H1 (cell line): ENCODE results near the gene ARMS2. TPM values are rescaled to one million over a fixed set of nuclear protein-coding genes. Genes with fewer than 3 reads are reported as not detected.

Source experiments
- CTCF ChIA-PET: fragments of 300-600 bp; sonication (Branson Sonifier 250); formaldehyde crosslinking; loops from one replicate; lab custom pipeline; 2021; ENCODE audit not compliant: partially characterized antibody; lab: Charles Lee
- POLR2A ChIA-PET: fragments of 300-600 bp; sonication (Branson Sonifier 250); formaldehyde crosslinking; loops from one replicate; lab custom pipeline; 2021; ENCODE audit warnings: inconsistent platforms; ENCODE audit not compliant: partially characterized antibody; lab: Charles Lee
- DNase-seq, 2 experiments: peaks; one replicate each; pipeline versions ENCODE4 v3.0.0 to v3.0.0-alpha.2; 2010 to 2022; ENCODE audit warnings: low spot score in 2 of 2, low read depth in 1 of 2, mixed read lengths in 1 of 2
- FAIRE-seq: peaks from 2 replicates; lab custom pipeline; 2011; peaks lifted over from hg19 to GRCh38; lab: Jason Lieb, UNC
- H2AFZ ChIP-seq: 2 replicates; pipeline ENCODE4 v1.8.1; 2012; ENCODE audit warnings: low read length, inconsistent platforms
- H2AK5ac ChIP-seq: 2 replicates; pipeline ENCODE4 v1.6.1; 2013; ENCODE audit warnings: low read depth, low read length
- H2BK120ac ChIP-seq: replicated peaks from 2 replicates; pipeline ENCODE3; 2013; ENCODE audit warnings: low read depth, low read length, inconsistent platforms
- H2BK12ac ChIP-seq: 2 replicates; pipeline ENCODE4 v1.6.1; 2013; ENCODE audit warnings: low read depth, low read length
- H2BK15ac ChIP-seq: 2 replicates; pipeline ENCODE4 v1.6.1; 2013; ENCODE audit warnings: low read length
- H2BK20ac ChIP-seq: 2 replicates; pipeline ENCODE4 v1.6.1; 2013; ENCODE audit warnings: low read length
- H2BK5ac ChIP-seq: 2 replicates; pipeline ENCODE4 v1.6.1; 2013; ENCODE audit warnings: low read depth, low read length
- H3K14ac ChIP-seq: 2 replicates; pipeline ENCODE4 v1.6.1; 2013; ENCODE audit warnings: inconsistent platforms; ENCODE audit not compliant: insufficient read length
- H3K18ac ChIP-seq: 2 replicates; pipeline ENCODE4 v1.6.1; 2013; ENCODE audit warnings: low read length; ENCODE audit errors: extremely low read depth
- H3K23ac ChIP-seq: 2 replicates; pipeline ENCODE4 v1.6.1; 2013; ENCODE audit warnings: inconsistent platforms; ENCODE audit not compliant: insufficient read length
- H3K23me2 ChIP-seq: 2 replicates; pipeline ENCODE4 v1.6.1; 2013; ENCODE audit warnings: low read depth, low read length
- H3K27ac ChIP-seq: 2 replicates; pipeline ENCODE4 v1.6.1; 2011; ENCODE audit warnings: low read depth, low read length, inconsistent platforms
- H3K27me3 ChIP-seq, 4 experiments: replicated peaks in 1 of 4; 1 replicate in 1 of 4; 2 replicates in 3 of 4; pipeline versions ENCODE4 v1.6.1 to v1.8.1; 2011 to 2013; ENCODE audit warnings: low read length in 3 of 4, mild to moderate bottlenecking in 3 of 4, inconsistent platforms in 2 of 4, mixed read lengths in 2 of 4, moderate library complexity in 1 of 4; ENCODE audit not compliant: control insufficient read depth in 3 of 4, insufficient read depth in 3 of 4; ENCODE audit errors: extremely low read depth in 1 of 4
- H3K36me3 ChIP-seq, 4 experiments: 2 replicates each; pipeline versions ENCODE4 v1.6.1 to v1.8.1; 2011 to 2013; ENCODE audit warnings: mild to moderate bottlenecking in 4 of 4, low read length in 3 of 4, moderate library complexity in 2 of 4, control low read depth in 1 of 4, inconsistent platforms in 1 of 4; ENCODE audit not compliant: insufficient read depth in 4 of 4, control insufficient read depth in 2 of 4
- H3K4ac ChIP-seq: replicated peaks from 2 replicates; pipeline ENCODE3; 2013; ENCODE audit warnings: low read length, low read depth, mixed read lengths, inconsistent platforms; ENCODE audit not compliant: insufficient read length
- H3K4me1 ChIP-seq, 4 experiments: replicated peaks in 1 of 4; 1 replicate in 1 of 4; 2 replicates in 3 of 4; pipeline versions ENCODE4 v1.6.1 to v1.8.1; 2011 to 2013; ENCODE audit warnings: low read length in 3 of 4, inconsistent platforms in 2 of 4, mixed read lengths in 1 of 4; ENCODE audit not compliant: insufficient read depth in 4 of 4, control insufficient read depth in 3 of 4
- H3K4me2 ChIP-seq, 2 experiments: 2 replicates each; pipeline versions ENCODE4 v1.6.1 to v1.8.1; 2011 to 2013; ENCODE audit warnings: low read depth in 2 of 2, low read length in 2 of 2, control low read depth in 1 of 2, inconsistent platforms in 1 of 2, mild to moderate bottlenecking in 1 of 2; ENCODE audit not compliant: insufficient read depth in 1 of 2
- H3K4me3 ChIP-seq, 4 experiments: fragments of 200-600, 300-600 bp in 1 of 4; sonication (generic), shearing (Covaris generic), sonication (Bioruptor Twin) in 1 of 4; 2 replicates each; pipeline versions ENCODE4 v1.5.1 to v1.8.1; 2011 to 2016; ENCODE audit warnings: low read length in 4 of 4, low read depth in 3 of 4, control low read depth in 2 of 4, inconsistent platforms in 2 of 4, mild to moderate bottlenecking in 2 of 4, mixed read lengths in 1 of 4, moderate library complexity in 1 of 4; ENCODE audit not compliant: insufficient read depth in 2 of 4; ENCODE audit errors: extremely low read depth in 1 of 4
- H3K56ac ChIP-seq: replicated peaks from 2 replicates; pipeline ENCODE3; 2013; ENCODE audit warnings: low read depth, mild to moderate bottlenecking, mixed read lengths, low read length, inconsistent platforms; ENCODE audit not compliant: insufficient read length
- H3K79me1 ChIP-seq: 2 replicates; pipeline ENCODE4 v1.6.1; 2013; ENCODE audit warnings: low read depth, low read length, control low read depth
- H3K79me2 ChIP-seq, 2 experiments: 2 replicates each; pipeline versions ENCODE4 v1.6.1 to v1.8.1; 2012 to 2013; ENCODE audit warnings: low read length in 2 of 2, mild to moderate bottlenecking in 2 of 2, inconsistent platforms in 1 of 2; ENCODE audit not compliant: insufficient read depth in 2 of 2, control insufficient read depth in 1 of 2
- H3K9ac ChIP-seq, 4 experiments: replicated peaks in 1 of 4; 1 replicate in 1 of 4; 2 replicates in 3 of 4; pipeline versions ENCODE4 v1.6.1 to v1.8.1; 2011 to 2013; ENCODE audit warnings: low read depth in 3 of 4, low read length in 3 of 4, control low read depth in 2 of 4, mild to moderate bottlenecking in 2 of 4, moderate library complexity in 2 of 4, inconsistent platforms in 1 of 4; ENCODE audit errors: extremely low read depth in 1 of 4
- H3K9me3 ChIP-seq, 2 experiments: 2 replicates each; pipeline versions ENCODE4 v1.6.1 to v1.8.1; 2012 to 2013; ENCODE audit warnings: mild to moderate bottlenecking in 2 of 2, moderate library complexity in 2 of 2, control low read depth in 1 of 2, inconsistent platforms in 1 of 2, low read depth in 1 of 2, low read length in 1 of 2, mixed read lengths in 1 of 2; ENCODE audit not compliant: insufficient read depth in 2 of 2
- H4K20me1 ChIP-seq, 2 experiments: replicated peaks in 1 of 2; 2 replicates each; pipeline versions ENCODE3 to v1.8.1; 2011 to 2013; ENCODE audit warnings: inconsistent platforms in 2 of 2, low read length in 2 of 2, mild to moderate bottlenecking in 1 of 2; ENCODE audit not compliant: insufficient read depth in 2 of 2, control insufficient read depth in 1 of 2
- H4K5ac ChIP-seq: 2 replicates; pipeline ENCODE4 v1.6.1; 2013; ENCODE audit warnings: low read length, low read depth, mixed read lengths, inconsistent platforms; ENCODE audit not compliant: insufficient read length
- H4K8ac ChIP-seq: 2 replicates; pipeline ENCODE4 v1.8.0; 2013; ENCODE audit warnings: mild to moderate bottlenecking, moderate library complexity, low read length, inconsistent platforms; ENCODE audit not compliant: insufficient read depth; ENCODE audit errors: extremely low read depth
- H4K91ac ChIP-seq: replicated peaks from 2 replicates; pipeline ENCODE3; 2013; ENCODE audit warnings: low read length, mixed read lengths, inconsistent platforms; ENCODE audit not compliant: insufficient read length
- CBX8 ChIP-seq: fragments of 300-800, 300-1000 bp; sonication (generic); IDR thresholded peaks from 2 replicates; pipeline ENCODE4 v1.7.1; 2016; ENCODE audit warnings: low read depth, low read length, borderline replicate concordance
- CHD2 ChIP-seq: IDR thresholded peaks from 2 replicates; pipeline ENCODE4 v1.6.1; 2012; ENCODE audit warnings: low read length, improper control_type of control experiment
- EP300 ChIP-seq, 2 experiments: IDR thresholded peaks; 1 replicate in 1 of 2; 2 replicates in 1 of 2; pipeline ENCODE4 v1.6.1; 2011 to 2012; ENCODE audit warnings: low read depth in 2 of 2, low read length in 2 of 2, mild to moderate bottlenecking in 2 of 2, borderline replicate concordance in 1 of 2, inconsistent platforms in 1 of 2, moderate library complexity in 1 of 2
- JUND ChIP-seq: IDR thresholded peaks from 2 replicates; pipeline ENCODE4 v1.6.1; 2011; ENCODE audit warnings: mild to moderate bottlenecking, improper control_type of control experiment, low read length
- MAFK ChIP-seq: IDR thresholded peaks from 2 replicates; pipeline ENCODE4 v1.6.1; 2012; ENCODE audit warnings: low read depth, mild to moderate bottlenecking, improper control_type of control experiment, low read length
- POLR2AphosphoS5 ChIP-seq: IDR thresholded peaks from 2 replicates; pipeline ENCODE4 v1.6.1; 2011; ENCODE audit warnings: low read depth, low read length
- RBBP5 ChIP-seq: IDR thresholded peaks from 2 replicates; pipeline ENCODE4 v1.7.1; 2012; ENCODE audit warnings: low read depth, mild to moderate bottlenecking, inconsistent platforms, low read length, moderate library complexity, borderline replicate concordance
- RFX5 ChIP-seq: IDR thresholded peaks from 2 replicates; pipeline ENCODE4 v1.6.1; 2011; ENCODE audit warnings: low read depth, low read length, improper control_type of control experiment, borderline replicate concordance
- SAP30 ChIP-seq: fragments of 300-600 bp; sonication (generic); IDR thresholded peaks from 2 replicates; pipeline ENCODE4 v1.7.1; 2012; ENCODE audit warnings: low read length, moderate library complexity, mild to moderate bottlenecking, inconsistent platforms; ENCODE audit not compliant: insufficient read depth, insufficient replicate concordance
- SP2 ChIP-seq: IDR thresholded peaks from 2 replicates; pipeline ENCODE4 v1.6.1; 2012; ENCODE audit warnings: mild to moderate bottlenecking, low read length, inconsistent platforms
- USF2 ChIP-seq: IDR thresholded peaks from 2 replicates; pipeline ENCODE4 v1.6.1; 2011; ENCODE audit warnings: low read length, improper control_type of control experiment
- WGBS, 2 experiments: shearing (Covaris generic) in 1 of 2; methylation state at CpG; one replicate each; pipeline versions ENCODE4 v1.1.6 to v1.1.7; 2013 to 2015; ENCODE audit warnings: low lambda C conversion rate in 2 of 2, mixed read lengths in 2 of 2, inconsistent platforms in 1 of 2, low coverage in 1 of 2, missing lambda C conversion rate in 1 of 2; ENCODE audit not compliant: insufficient replicate concordance in 2 of 2, insufficient coverage in 1 of 2, insufficient read length in 1 of 2; ENCODE audit errors: extremely low coverage in 1 of 2, missing lambda C conversion rate in 1 of 2; 5-methylcytosine and 5-hydroxymethylcytosine counted together
- polyA plus RNA-seq, 7 experiments: library from polyadenylated mRNA; depleted of rRNA in 3 of 7; stranded (reverse) in 5 of 7; unstranded in 2 of 7; fragments of >200 nt in 5 of 7; fragments of 200-250 nt in 2 of 7; gene quantifications; 1 replicate in 5 of 7; 2 replicates in 1 of 7; 4 replicates in 1 of 7; pipeline versions ENCODE4 v1.2.1 to v1.2.3, GENCODE V29; 2011 to 2013; ENCODE audit warnings: missing spikeins in 2 of 7, mixed read lengths in 2 of 7
- total RNA-seq: library from RNA; stranded (reverse); fragmentation: NEBNext Ultra II Directional; extraction: Animal tissue kit (Norgen Biotek cat#: 25700); gene quantifications from 2 replicates; pipeline ENCODE4 v1.2.1, GENCODE V29; 2021
- TF ChIP-seq, protein P1 (sequence below): IDR thresholded peaks from 2 replicates; pipeline ENCODE4 v1.6.1; 2012; ENCODE audit warnings: inconsistent platforms

The ARMS2 gene
- total and polyA plus RNA-seq, 2 of the 8 experiments (the other 6 are each of a cell fraction or from before 2014, with no cell fraction given): not detected

DNA sequence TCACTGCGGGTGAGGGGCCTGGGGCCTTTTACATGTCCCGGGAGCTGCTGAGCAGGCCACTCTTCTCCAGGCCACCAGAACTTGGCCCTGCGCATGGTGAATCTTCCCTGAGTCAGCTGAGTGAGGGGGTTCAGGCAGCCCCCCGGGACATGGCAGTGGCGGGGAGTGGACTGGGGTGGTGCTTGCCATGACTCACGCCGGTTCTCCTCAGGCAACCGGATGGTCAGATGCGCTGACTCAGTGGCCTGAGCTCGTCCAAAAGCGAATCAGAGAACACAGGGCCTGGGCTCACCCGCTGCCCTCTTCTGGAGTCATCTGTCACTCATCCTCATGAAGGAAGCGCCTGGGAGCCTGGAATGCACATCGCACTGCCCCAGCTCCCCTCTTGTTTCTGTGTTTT is 40.4 kb downstream of the ARMS2 start:
- H2BK15ac ChIP-seq: no peak overlapping the region
- WGBS, 2 experiments: 84% methylated on average over 14 of the region's 14 CpGs; no CpG with 5 or more reads in 1 of the 2 experiments
- H2BK20ac ChIP-seq: no peak overlapping the region
- no peak overlapping the region for H2BK12ac ChIP-seq
- no peak overlapping the region for H2AFZ ChIP-seq
- POLR2A ChIA-PET: interaction anchor here (0.6 to 0.9 kb wide), 2 partner anchors 20 to 146 kb away, joined by 3 read pairs; no protein-coding TSS in a partner anchor
- H3K18ac ChIP-seq: no peak overlapping the region
- no peak overlapping the region for H4K5ac ChIP-seq
- H3K36me3 ChIP-seq: no peaks in the 10 kb centered on the region
- no peaks in the 10 kb centered on the region for H3K79me1 ChIP-seq
- H3K23ac ChIP-seq: no peak overlapping the region
- no peak overlapping the region for H3K14ac ChIP-seq
- no peak overlapping the region for H4K8ac ChIP-seq
- H3K9me3 ChIP-seq: no peaks in the 10 kb centered on the region
- no peak overlapping the region for H3K4me2 ChIP-seq
- CTCF ChIA-PET: interaction anchor here (1.0 to 2.9 kb wide), 8 partner anchors 11 to 215 kb away, joined by 3 to 13 read pairs (median 4); no protein-coding TSS in a partner anchor
- H3K27ac ChIP-seq: no peak overlapping the region
- H3K56ac ChIP-seq: no peak overlapping the region
- no peak overlapping the region for H2AK5ac ChIP-seq
- H4K91ac ChIP-seq: no peak overlapping the region
- DNase-seq (no peak), FAIRE-seq (no peak)
- no peak overlapping the region for H3K4ac ChIP-seq
- H3K4me1 ChIP-seq: no peaks in the 10 kb centered on the region; a peak in 1 of 7 replicates
- H3K27me3 ChIP-seq: no peaks in the 10 kb centered on the region; a peak in 1 of 7 replicates
- no peak overlapping the region for H2BK5ac ChIP-seq
- H3K9ac ChIP-seq: no peak overlapping the region
- H2BK120ac ChIP-seq: no peak overlapping the region
- H4K20me1 ChIP-seq: no peaks in the 10 kb centered on the region
- H3K23me2 ChIP-seq: no peaks in the 10 kb centered on the region
- no peaks in the 10 kb centered on the region for H3K79me2 ChIP-seq
- no peak overlapping the region for H3K4me3 ChIP-seq
- TF ChIP-seq CBX8 (no peak), RBBP5 (no peak), SAP30 (no peak), CHD2 (no peak), MAFK (no peak), RFX5 (no peak), USF2 (no peak), POLR2AphosphoS5 (no peak), JUND (no peak), SP2 (no peak), EP300 (IDR thresholded peaks at IDR 0.05; ENCODE audit: borderline replicate concordance in 1 of 2, low read depth in 2 of 2, low read length in 2 of 2) (no peak)
- TF ChIP-seq, protein P1, sequence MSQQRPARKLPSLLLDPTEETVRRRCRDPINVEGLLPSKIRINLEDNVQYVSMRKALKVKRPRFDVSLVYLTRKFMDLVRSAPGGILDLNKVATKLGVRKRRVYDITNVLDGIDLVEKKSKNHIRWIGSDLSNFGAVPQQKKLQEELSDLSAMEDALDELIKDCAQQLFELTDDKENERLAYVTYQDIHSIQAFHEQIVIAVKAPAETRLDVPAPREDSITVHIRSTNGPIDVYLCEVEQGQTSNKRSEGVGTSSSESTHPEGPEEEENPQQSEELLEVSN: no peak
